Measurements from ENCODE around the gene AIG1. TPM values are rescaled to one million over a fixed set of nuclear protein-coding genes. Genes with fewer than 3 reads are reported as not detected.

AIG1 gene
- total and polyA plus RNA-seq, 2 of the 13 experiments (the other 11 are each of a cell fraction or from before 2014, with no cell fraction given): 115 to 197 TPM

GRCh38 chr6:143372199-143372882 lies 311.7 kb downstream of the AIG1 start:
- ChIA-PET CTCF (ENCODE audit: low intra/inter-chr PET ratio, low total read pairs) (no interaction called here), POLR2A (no interaction called here)
- H3K4me1 ChIP-seq (ENCODE audit: insufficient read depth, low read length): no peaks in the 10 kb centered on the region; the same call in 1 of the 2 replicates
- no peak for DNase-seq (ENCODE audit: low spot score)
- H3K9ac ChIP-seq (ENCODE audit: insufficient read depth, low read depth, low read length): no peak overlapping the region
- no peaks in the 10 kb centered on the region for H4K20me1 ChIP-seq (ENCODE audit: insufficient read depth, low read length)
- H3K36me3 ChIP-seq (replicated peaks in 1 of 2; ENCODE audit: control insufficient read depth in 1 of 2, insufficient read depth in 2 of 2, low read length in 2 of 2): no peaks in the 10 kb centered on the region
- no peaks in the 10 kb centered on the region for H3K79me2 ChIP-seq (ENCODE audit: insufficient read depth, low read length)
- in situ Hi-C loops (cut with HindIII; ENCODE audit: extremely low pct_ligation_motif_present, low pct_unique_long_range_greater_than_20kb): no loop called here
- no peak overlapping the region for H2AFZ ChIP-seq (ENCODE audit: low read length)
- TF ChIP-seq ZNF232 (CRISPR knock-in tag; IDR thresholded peaks at IDR 0.05; ENCODE audit: borderline replicate concordance) (no peak), ZKSCAN1 (IDR thresholded peaks at IDR 0.05; ENCODE audit: low read length) (no peak), ZNF556 (CRISPR knock-in tag; IDR thresholded peaks at IDR 0.05; ENCODE audit: borderline replicate concordance) (no peak), ZNF773 (CRISPR knock-in tag; IDR thresholded peaks at IDR 0.05; ENCODE audit: borderline replicate concordance) (no peak), ZNF468 (CRISPR knock-in tag; IDR thresholded peaks at IDR 0.05) (no peak)
- H3K4me3 ChIP-seq (replicated peaks in 1 of 3; ENCODE audit: insufficient read depth in 1 of 3, low read depth in 2 of 3, low read length in 3 of 3): no peak overlapping the region
- H3K27ac ChIP-seq (ENCODE audit: extremely low read length, insufficient read depth, low read length): no peak overlapping the region
- intact Hi-C loops (cut with micrococcal nuclease; ENCODE audit: unreplicated experiment): no loop called here
- whole genome bisulfite sequencing (ENCODE audit: low lambda C conversion rate): 56% methylated on average over 7 of the region's 7 CpGs
- no peak overlapping the region for H3K4me2 ChIP-seq (ENCODE audit: low read depth, low read length)
- H3K9me3 ChIP-seq (ENCODE audit: low read length): no peaks in the 10 kb centered on the region
- FAIRE-seq: no peak
- no peaks in the 10 kb centered on the region for H3K27me3 ChIP-seq (ENCODE audit: control insufficient read depth in 1 of 2, insufficient read depth in 2 of 2, low read length in 2 of 2)
- BruUV-seq (replicated peaks): no TSS peak
- no peak for ATAC-seq

- no peaks in the 10 kb centered on the region for H3K36me3 ChIP-seq (replicated peaks in 1 of 2; ENCODE audit: control insufficient read depth in 1 of 2, insufficient read depth in 2 of 2, low read length in 2 of 2)
- no peak overlapping the region for H3K4me3 ChIP-seq (replicated peaks in 1 of 3; ENCODE audit: insufficient read depth in 1 of 3, low read depth in 2 of 3, low read length in 3 of 3)
- POLR2A ChIA-PET: no interaction called here
- WGBS (ENCODE audit: low lambda C conversion rate): 0% methylated on average over 2 of the region's 2 CpGs
- H3K79me2 ChIP-seq (ENCODE audit: insufficient read depth, low read length): no peaks in the 10 kb centered on the region
- FAIRE-seq (no peak), ATAC-seq (no peak), DNase-seq (ENCODE audit: low spot score) (no peak)
- H3K9me3 ChIP-seq (ENCODE audit: low read length): no peaks in the 10 kb centered on the region
- no peaks in the 10 kb centered on the region for H4K20me1 ChIP-seq (ENCODE audit: insufficient read depth, low read length)
- no peaks in the 10 kb centered on the region for H3K27me3 ChIP-seq (ENCODE audit: control insufficient read depth in 1 of 2, insufficient read depth in 2 of 2, low read length in 2 of 2)
- TF ChIP-seq STAG1 (CRISPR knock-in tag; IDR thresholded peaks at IDR 0.05): 0 out of 2 replicates have a peak, but pooled peaks have one; percentile 4
- TF ChIP-seq SALL1 (CRISPR knock-in tag; IDR thresholded peaks at IDR 0.05): no peak
- TF ChIP-seq CTCF (CRISPR knock-in tag; IDR thresholded peaks at IDR 0.05): peak; percentile 38
- H3K9ac ChIP-seq (ENCODE audit: insufficient read depth, low read depth, low read length): no peak overlapping the region
- intact Hi-C loops (cut with micrococcal nuclease; ENCODE audit: unreplicated experiment): loop anchor here (2.0 kb wide), 1 partner anchor 53 kb away; no protein-coding TSS in a partner anchor
- no peak overlapping the region for H3K27ac ChIP-seq (ENCODE audit: extremely low read length, insufficient read depth, low read length)
- no peak overlapping the region for H3K4me2 ChIP-seq (ENCODE audit: low read depth, low read length)
- CTCF ChIA-PET (ENCODE audit: low intra/inter-chr PET ratio, low total read pairs): no interaction called here
- no peaks in the 10 kb centered on the region; the same call in 1 of the 2 replicates for H3K4me1 ChIP-seq (ENCODE audit: insufficient read depth, low read length)
- BruUV-seq (replicated peaks): no TSS peak
- in situ Hi-C loops (cut with HindIII; ENCODE audit: extremely low pct_ligation_motif_present, low pct_unique_long_range_greater_than_20kb): no loop called here
- no peak overlapping the region for H2AFZ ChIP-seq (ENCODE audit: low read length)
These were observed 313.3 kb downstream of the AIG1 start for GRCh38 chr6:143374014-143374413.

All from HepG2 (cell line).